ENCODE results near the gene RPS24.
A peak's percentile ranks its signal among the peaks of the same experiment; 100 is the strongest.

Gene RPS24

DNA sequence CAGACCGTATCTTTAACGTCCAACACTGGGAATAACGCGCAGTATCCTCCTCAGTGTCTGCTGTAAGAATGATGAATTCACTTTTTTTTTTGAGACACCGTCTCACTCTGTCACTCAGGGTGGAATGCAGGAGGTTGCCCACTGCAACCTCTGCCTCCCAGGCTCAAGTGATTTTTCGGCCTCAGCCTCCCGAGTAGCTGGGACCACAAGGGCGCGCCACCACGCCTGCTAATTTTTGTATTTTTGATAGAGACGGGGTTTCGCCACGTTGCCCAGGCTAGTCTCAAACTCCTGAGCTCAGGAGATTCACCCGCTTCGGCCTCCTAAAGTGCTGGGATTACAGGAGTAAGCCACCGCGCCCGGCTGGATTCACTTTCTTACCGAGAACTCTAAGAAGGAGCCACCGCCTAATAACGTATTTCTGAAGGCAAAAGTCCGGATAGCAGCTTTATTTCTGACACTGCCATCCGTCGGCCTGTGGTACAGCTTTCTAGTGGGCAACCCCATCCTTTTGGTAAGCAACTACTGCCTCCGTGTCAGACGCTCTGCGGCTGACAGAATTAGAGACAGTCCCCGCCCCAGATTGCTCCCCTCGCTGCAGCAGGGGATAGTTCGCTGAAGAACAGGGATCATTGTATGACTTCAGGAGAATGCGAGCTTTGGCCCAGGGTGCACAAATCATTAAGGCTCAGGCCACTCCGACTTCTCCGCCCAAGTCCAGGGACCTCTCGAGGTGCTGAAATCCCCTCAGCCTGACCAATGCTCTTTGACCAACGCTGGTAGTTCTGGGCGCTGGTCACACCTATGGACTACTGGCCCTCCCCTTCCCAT is 5.0 kb upstream of the RPS24 start:
- DNase-seq = no peak

DNA sequence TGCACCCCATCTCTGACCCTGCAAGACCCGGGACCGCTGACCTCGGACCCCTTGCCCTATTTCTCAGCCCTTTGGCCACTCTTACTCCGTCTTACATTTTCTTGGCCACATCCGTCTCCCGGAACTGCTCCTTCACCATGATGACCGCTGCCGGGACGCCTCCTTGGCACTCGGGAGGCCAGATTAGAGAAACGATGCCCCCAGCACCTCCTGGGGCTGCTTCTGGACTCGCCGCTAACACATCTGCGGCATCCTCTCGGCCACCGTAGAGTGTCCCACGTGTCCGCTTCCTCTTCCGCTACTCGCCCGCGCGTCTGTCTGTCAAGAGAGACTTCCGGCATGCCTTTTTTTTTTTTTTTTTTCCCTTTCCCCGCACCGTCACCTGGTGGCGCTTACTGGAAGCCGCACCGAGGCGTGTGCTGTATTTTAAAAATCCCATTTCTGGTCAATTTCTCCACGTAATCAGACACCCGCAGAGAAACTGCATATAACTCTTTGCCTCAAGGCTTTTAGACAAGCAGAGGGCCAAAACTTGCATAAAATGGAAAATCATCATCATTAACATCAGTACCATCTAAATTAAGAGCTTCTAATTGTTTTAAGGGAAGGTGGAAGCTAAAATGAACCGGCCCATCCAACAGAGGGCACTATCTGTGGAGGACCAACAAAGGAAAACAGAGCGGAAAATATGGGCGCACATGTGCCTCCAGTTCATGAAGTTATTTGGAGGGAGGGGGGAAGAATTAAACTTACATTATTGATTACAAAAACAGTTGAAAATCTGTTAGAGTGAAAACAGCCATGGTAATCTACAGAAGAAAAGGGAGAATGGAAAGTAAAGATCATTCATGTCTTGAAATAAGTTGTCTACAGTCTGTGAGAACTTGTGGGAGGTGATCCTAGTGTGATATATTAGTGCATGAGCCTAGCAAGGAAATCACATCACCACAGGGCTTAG is 4.1 kb upstream of the RPS24 start, which contains the start of gene POLR3A:
Gene POLR3A, minus strand, starts transcription at position 247 of the 958 bp plus-strand sequence. Its CDS starts 108 bp downstream, at position 139.
- peak; percentile 57 for DNase-seq

DNA sequence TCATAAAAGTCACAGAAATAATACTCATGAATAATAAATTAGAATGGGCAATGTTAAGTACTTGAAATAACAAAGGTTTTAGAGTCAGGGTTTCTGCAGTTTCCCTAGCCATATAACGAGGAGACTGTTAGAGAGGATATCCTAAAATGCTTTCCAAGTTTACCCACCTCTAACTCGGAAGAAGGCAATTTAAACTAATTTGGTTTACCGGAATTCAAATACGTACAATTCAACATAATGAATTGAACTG is 351 bp upstream of the RPS24 start:
- DNase-seq = no peak

GRCh38 chr10:78035025-78035424 is 1.4 kb downstream of the RPS24 start:
- no peak for DNase-seq

GRCh38 chr10:78035437-78035836 is 1.8 kb downstream of the RPS24 start:
- no peak for DNase-seq

GRCh38 chr10:78035933-78036583 is 2.4 kb downstream of the RPS24 start:
- DNase-seq = no peak

DNA sequence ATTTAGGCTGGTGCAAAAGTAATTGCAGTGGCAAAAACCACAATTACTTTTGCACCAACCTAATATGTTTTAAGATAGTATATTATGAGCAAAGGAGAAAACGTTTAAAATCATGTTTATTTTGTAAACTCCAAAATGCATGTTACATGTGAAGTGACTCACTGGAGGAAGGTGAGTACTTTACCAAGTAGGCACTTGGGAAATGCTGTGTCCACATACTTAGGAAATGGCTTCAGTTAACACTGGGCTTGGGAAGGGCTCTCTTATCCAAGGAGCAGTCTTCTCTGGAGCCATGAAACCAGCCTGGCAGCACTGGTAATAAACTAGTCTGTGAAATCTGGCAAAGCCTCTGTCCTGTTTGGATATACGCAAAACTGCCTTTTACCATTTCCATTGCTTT is 4.4 kb downstream of the RPS24 start:
- DNase-seq = no peak

DNA sequence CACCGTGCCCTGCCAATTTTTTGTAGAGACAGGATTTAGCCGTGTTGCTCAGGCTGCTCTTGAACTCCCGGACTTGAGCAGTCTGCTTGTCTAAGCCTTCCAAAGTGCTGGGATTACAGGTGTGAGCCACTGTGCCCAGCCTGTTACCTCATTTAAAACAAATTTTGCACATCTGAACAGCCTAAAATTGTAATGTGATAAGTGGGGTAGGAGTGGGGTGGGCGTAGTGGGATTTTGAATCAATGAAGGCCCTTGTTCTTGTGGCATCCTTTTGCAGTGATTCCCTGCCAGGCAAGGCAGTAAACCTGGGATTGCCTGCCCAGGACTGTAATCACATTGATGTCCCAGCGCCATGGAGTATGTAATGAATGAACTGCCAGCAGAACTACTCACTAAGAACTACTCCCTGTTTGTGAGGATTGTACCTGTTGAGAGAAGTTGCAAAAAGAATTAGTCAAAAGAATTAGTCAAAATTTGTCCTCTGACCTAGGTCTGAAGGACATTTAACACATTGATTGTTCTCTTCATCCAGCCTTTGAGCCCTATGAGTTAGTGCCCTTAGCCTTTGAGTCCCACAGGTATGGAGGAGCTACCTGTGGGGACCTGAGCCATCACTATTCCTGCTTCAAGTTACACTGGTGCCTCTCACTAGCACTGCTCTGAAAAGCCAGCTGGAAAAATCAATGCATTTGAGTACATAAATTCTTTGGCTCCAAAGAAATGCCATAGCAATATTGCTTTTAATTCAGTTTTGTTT is 5.3 kb downstream of the RPS24 start:
- no peak for DNase-seq

GRCh38 chr10:78039743-78040142 is 6.1 kb downstream of the RPS24 start:
- no peak for DNase-seq

DNA sequence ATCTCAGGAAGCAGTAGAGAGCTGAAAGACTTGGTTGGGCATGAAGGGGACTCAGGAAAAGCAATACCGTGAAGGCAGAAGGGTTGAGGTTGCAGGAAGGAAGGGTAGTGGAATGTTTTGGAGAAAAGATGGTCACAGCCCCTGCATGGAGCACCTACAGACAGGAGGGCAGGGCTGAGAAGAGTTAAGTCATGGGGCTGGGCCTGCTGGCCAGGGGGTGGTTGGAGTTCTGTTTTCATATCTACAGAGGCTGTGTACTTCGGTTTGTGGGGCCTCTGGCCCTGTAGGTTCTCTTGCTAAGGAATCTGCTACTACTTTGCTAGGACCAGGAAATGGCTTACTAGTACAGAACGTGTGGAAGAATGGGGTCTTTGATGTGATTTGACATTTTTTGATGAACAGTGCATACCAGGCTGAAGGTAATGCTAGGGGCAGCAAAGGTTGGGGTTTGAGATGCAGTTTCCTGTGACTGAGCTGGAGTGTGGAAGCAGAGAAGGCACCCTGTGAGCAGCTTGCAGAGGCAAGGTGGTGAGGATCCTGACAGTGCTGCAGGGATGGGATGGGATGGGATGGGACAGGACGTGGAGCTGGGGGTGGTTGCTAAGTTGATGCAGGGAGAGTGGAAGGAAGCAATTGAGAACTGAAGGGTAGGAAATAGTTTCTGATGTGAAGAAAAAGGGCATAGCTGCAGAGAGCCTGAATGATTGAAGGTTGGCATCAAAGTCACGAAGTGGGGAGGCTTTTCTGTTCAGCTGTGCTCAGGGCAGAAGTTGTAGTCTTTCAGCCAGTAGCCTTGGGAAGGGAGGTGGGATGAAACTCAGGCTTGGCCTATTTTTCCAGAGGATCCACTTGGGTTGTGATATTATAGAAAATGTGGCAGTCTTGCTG is 7.8 kb downstream of the RPS24 start:
- DNase-seq = no peak

- no peak for DNase-seq
Observed at GRCh38 chr10:78042058-78042751, 8.5 kb downstream of the RPS24 start.

GRCh38 chr10:78042752-78043104 is 9.1 kb downstream of the RPS24 start:
- DNase-seq = no peak

DNA sequence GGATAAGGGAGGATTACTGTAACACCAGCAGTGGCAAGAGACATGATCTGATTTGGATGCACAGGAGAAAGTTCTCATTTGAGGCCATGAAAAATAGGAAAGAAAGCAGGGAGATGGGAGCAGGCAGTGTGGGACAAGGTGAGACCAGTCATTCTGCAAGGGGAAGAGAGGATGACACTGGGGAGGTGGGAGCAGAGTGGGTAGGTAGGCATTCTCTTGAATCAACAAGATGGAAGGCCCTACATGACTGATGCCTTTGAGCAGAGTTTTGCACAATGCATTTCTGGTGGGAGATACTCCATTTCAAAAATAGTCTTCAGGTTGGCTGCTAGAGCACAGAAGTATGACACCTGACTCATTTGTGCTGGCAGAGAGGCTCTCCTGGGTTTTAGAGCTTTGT is 10.5 kb downstream of the RPS24 start:
- no peak for DNase-seq

- DNase-seq = no peak
Observed at GRCh38 chr10:78044699-78045098, 11.0 kb downstream of the RPS24 start.

- no peak for DNase-seq
Observed at GRCh38 chr10:78045237-78045636, 11.6 kb downstream of the RPS24 start.

DNA sequence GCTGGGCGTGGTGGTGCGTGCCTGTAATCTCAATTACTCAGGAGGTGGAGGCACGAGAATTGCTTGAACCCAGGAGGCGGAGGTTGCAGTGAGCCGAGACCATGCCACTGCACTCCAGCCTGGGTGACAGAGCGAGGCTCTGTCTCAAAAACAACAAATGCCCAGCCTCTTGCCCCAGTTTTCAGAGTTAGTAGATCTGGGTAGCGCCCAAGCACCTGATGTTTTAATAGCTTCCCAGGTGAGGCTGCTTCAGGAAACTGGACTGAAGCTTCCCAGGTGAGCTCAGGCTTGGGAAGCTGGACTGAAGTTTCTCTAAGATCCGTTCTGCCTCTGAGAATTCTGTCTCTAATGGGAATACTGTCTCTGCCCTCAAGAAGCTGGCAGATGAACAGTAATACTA is 12.2 kb downstream of the RPS24 start:
- no peak for DNase-seq

GRCh38 chr10:78046711-78047269 is 13.1 kb downstream of the RPS24 start:
- DNase-seq = no peak

- no peak for DNase-seq
Observed at GRCh38 chr10:78047314-78047891, 13.7 kb downstream of the RPS24 start.

DNA sequence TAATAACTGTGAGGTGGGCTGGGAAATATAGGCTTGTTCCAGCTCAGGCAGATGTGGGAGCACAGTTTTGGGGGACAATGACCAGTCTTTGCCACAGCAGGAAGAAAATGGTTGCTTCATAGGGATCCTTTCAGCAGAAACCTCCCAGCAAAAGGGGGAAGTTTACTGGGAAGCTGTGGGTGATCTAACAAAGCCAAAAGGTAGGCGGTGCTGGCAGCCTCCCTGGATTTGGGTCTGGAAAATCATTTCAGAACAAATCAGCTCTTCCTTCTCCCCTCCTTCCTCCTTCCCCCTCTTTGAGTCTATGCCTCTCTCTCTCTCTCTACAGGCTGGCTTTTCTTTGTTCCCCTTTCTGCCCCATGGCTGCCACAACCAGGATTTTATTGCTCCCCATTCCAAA is 16.2 kb downstream of the RPS24 start:
- DNase-seq = no peak

- DNase-seq = no peak
Observed at GRCh38 chr10:78053211-78053868, 19.7 kb downstream of the RPS24 start.
